ENCODE measurements around the gene SNX8.

Gene SNX8

DNA sequence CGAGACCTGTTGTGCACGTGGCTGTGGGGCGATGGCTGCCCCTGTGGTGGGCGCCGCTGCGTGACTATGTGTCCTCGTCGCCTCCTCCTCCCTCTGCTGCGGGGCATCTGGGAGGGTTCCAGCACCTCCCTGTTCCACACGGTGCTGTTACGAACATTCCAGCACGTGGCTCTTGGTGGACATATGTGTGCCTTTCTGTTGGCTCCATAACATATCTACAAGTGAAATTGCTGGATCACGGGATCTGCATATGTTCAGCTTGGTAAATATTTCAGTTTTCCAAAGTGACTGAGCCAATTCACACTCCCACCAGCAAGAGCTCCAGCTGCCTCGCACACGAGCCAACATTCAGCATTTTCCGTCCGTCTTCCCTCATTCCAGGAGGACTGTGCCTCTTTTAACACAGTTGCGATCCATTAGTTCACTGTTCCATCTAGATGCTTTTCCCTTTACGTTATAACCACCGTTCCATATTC, 25.1 kb downstream of the SNX8 start:
- TF ChIP-seq, protein P1, sequence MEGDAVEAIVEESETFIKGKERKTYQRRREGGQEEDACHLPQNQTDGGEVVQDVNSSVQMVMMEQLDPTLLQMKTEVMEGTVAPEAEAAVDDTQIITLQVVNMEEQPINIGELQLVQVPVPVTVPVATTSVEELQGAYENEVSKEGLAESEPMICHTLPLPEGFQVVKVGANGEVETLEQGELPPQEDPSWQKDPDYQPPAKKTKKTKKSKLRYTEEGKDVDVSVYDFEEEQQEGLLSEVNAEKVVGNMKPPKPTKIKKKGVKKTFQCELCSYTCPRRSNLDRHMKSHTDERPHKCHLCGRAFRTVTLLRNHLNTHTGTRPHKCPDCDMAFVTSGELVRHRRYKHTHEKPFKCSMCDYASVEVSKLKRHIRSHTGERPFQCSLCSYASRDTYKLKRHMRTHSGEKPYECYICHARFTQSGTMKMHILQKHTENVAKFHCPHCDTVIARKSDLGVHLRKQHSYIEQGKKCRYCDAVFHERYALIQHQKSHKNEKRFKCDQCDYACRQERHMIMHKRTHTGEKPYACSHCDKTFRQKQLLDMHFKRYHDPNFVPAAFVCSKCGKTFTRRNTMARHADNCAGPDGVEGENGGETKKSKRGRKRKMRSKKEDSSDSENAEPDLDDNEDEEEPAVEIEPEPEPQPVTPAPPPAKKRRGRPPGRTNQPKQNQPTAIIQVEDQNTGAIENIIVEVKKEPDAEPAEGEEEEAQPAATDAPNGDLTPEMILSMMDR (IDR thresholded peaks at IDR 0.05; ENCODE audit: low read depth, low read length, poor library complexity, severe bottlenecking): no peak
- no peak for TF ChIP-seq EZH2phosphoT487 (IDR thresholded peaks at IDR 0.05; ENCODE audit: borderline replicate concordance, low read length)
- Histone ChIP-seq H3K27me3 (ENCODE audit: control insufficient read depth, low read length) (no peaks in the 10 kb centered on the region), H3F3A (ENCODE audit: control insufficient read depth, insufficient read depth) (no peaks in the 10 kb centered on the region; the same call in 1 of the 2 replicates), H3K9me3 (ENCODE audit: control insufficient read depth, insufficient read depth, low read length) (no peaks in the 10 kb centered on the region), H3K27ac (ENCODE audit: low read depth, low read length) (no peak overlapping the region), H3K9me2 (replicated peaks; ENCODE audit: control insufficient read depth, low read length) (no peaks in the 10 kb centered on the region), H3K79me2 (ENCODE audit: control insufficient read depth, low read length) (peaks cover 45% of the 10 kb centered on the region), H3K4me3 (ENCODE audit: low read length) (peak overlapping the region; percentile 10; the same call in 1 of the 2 replicates), H3K4me2 (ENCODE audit: low read length) (peak overlapping the region; percentile 43), H4K20me1 (ENCODE audit: control insufficient read depth, insufficient read depth, low read depth, low read length) (peaks cover 14% of the 10 kb centered on the region), H3K36me3 (ENCODE audit: control insufficient read depth, low read length) (peaks cover 4% of the 10 kb centered on the region), H3K4me1 (ENCODE audit: control insufficient read depth, low read length) (peaks cover 20% of the 10 kb centered on the region)

DNA sequence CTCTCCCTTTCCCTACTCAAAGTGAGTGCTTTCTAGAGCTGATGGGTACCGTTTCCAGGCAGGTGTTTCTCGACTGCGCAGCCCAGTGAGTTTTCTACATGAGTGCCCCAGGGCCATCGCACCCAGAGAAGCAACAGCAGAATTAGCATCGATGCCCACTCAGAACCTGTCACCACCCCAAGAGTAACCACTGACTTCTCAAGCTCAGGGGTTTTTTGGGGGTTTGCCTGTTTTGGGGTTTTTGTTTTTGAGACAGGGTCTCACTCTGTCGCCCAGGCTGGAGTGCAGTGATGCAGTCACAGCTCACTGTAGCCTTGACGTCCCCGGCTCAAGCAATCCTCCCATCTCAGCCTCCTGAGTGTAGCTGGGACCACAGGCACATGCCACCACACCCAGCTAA, 25.7 kb downstream of the SNX8 start:
- TF ChIP-seq EZH2phosphoT487 (IDR thresholded peaks at IDR 0.05; ENCODE audit: borderline replicate concordance, low read length): no peak
- TF ChIP-seq, protein P1 (IDR thresholded peaks at IDR 0.05; ENCODE audit: low read depth, low read length, poor library complexity, severe bottlenecking): no peak
- Histone ChIP-seq H3K9me3 (ENCODE audit: control insufficient read depth, insufficient read depth, low read length) (no peaks in the 10 kb centered on the region), H3K4me1 (ENCODE audit: control insufficient read depth, low read length) (peaks cover 20% of the 10 kb centered on the region), H3K27ac (ENCODE audit: low read depth, low read length) (no peak overlapping the region), H3K27me3 (ENCODE audit: control insufficient read depth, low read length) (no peaks in the 10 kb centered on the region), H4K20me1 (ENCODE audit: control insufficient read depth, insufficient read depth, low read depth, low read length) (peaks cover 15% of the 10 kb centered on the region), H3K9me2 (replicated peaks; ENCODE audit: control insufficient read depth, low read length) (no peaks in the 10 kb centered on the region), H3K36me3 (ENCODE audit: control insufficient read depth, low read length) (peaks cover 4% of the 10 kb centered on the region), H3K4me2 (ENCODE audit: low read length) (peak overlapping the region; percentile 43), H3K79me2 (ENCODE audit: control insufficient read depth, low read length) (peaks cover 47% of the 10 kb centered on the region), H3K4me3 (ENCODE audit: low read length) (peak overlapping the region; percentile 10; the same call in 1 of the 2 replicates), H3F3A (ENCODE audit: control insufficient read depth, insufficient read depth) (no peaks in the 10 kb centered on the region; the same call in 1 of the 2 replicates)

DNA sequence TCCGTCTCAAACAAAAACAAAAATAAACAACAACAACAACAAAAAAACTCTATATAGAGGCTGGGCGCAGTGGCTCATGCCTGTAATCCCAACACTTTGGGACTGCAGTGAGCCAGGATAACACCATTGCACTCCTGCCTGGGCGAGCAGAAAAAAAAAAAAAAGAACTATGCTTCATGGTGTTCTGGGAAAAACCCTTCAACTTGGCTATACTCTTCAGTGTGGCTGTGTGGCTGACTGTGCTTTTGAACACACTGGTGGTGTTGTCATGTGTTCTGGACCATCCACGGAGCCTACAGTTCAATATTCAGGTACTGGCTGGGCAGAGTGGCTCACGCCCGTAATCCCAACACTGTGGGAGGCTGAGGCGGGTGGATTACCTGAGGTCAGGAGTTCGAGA, 26.5 kb downstream of the SNX8 start:
- Histone ChIP-seq H3K27me3 (ENCODE audit: control insufficient read depth, low read length) (no peaks in the 10 kb centered on the region), H3K36me3 (ENCODE audit: control insufficient read depth, low read length) (peaks cover 4% of the 10 kb centered on the region), H3K79me2 (ENCODE audit: control insufficient read depth, low read length) (peaks cover 50% of the 10 kb centered on the region), H3K9me3 (ENCODE audit: control insufficient read depth, insufficient read depth, low read length) (no peaks in the 10 kb centered on the region), H3K9me2 (replicated peaks; ENCODE audit: control insufficient read depth, low read length) (no peaks in the 10 kb centered on the region), H3F3A (ENCODE audit: control insufficient read depth, insufficient read depth) (no peaks in the 10 kb centered on the region; the same call in 1 of the 2 replicates), H3K4me1 (ENCODE audit: control insufficient read depth, low read length) (peaks cover 20% of the 10 kb centered on the region), H4K20me1 (ENCODE audit: control insufficient read depth, insufficient read depth, low read depth, low read length) (peaks cover 18% of the 10 kb centered on the region), H3K4me3 (ENCODE audit: low read length) (no peak overlapping the region), H3K27ac (ENCODE audit: low read depth, low read length) (no peak overlapping the region), H3K4me2 (ENCODE audit: low read length) (no peak overlapping the region)
- TF ChIP-seq, protein P1 (IDR thresholded peaks at IDR 0.05; ENCODE audit: low read depth, low read length, poor library complexity, severe bottlenecking): no peak
- no peak for TF ChIP-seq EZH2phosphoT487 (IDR thresholded peaks at IDR 0.05; ENCODE audit: borderline replicate concordance, low read length)
